HL-60 (cell line): ENCODE results near the gene KLF15.

Experiments
- DNase-seq, 2 experiments: peaks; one replicate each; pipeline ENCODE4 v3.0.0-alpha.2; 2010 to 2020; ENCODE audit warnings: low read depth in 1 of 2, low spot score in 1 of 2
- H3K27ac ChIP-seq: fragments of 250-450 bp; sonication (Bioruptor Pico); replicated peaks from 2 replicates; pipeline ENCODE4 v1.5.1; 2020; ENCODE audit warnings: mild to moderate bottlenecking, moderate library complexity
- H3K27me3 ChIP-seq: fragments of 250-450 bp; sonication (Bioruptor Pico); 2 replicates; pipeline ENCODE4 v1.5.1; 2021; ENCODE audit warnings: mild to moderate bottlenecking, moderate library complexity; ENCODE audit not compliant: insufficient read depth, poor library complexity, severe bottlenecking
- H3K4me3 ChIP-seq: replicated peaks from 2 replicates; pipeline ENCODE4 v1.5.1; 2011; ENCODE audit warnings: mild to moderate bottlenecking, control low read depth, low read length; ENCODE audit not compliant: insufficient read depth
- CTCF ChIP-seq: IDR thresholded peaks from one replicate; pipeline ENCODE4 v1.5.1; 2011; ENCODE audit warnings: low read length, control low read depth, inconsistent platforms; ENCODE audit not compliant: insufficient read depth
- GABPA ChIP-seq: IDR thresholded peaks from 2 replicates; pipeline ENCODE4 v1.6.1; 2012; ENCODE audit warnings: low read depth
- POLR2AphosphoS5 ChIP-seq: IDR thresholded peaks from 2 replicates; pipeline ENCODE4 v1.6.1; 2012; ENCODE audit warnings: low read depth
- SPI1 ChIP-seq: IDR thresholded peaks from 2 replicates; pipeline ENCODE4 v1.6.1; 2012; ENCODE audit warnings: low read depth, mild to moderate bottlenecking, borderline replicate concordance
- TF ChIP-seq, protein P1 (sequence below): IDR thresholded peaks from 2 replicates; pipeline ENCODE4 v1.6.1; 2012; ENCODE audit warnings: low read depth; ENCODE audit not compliant: insufficient replicate concordance

KLF15 gene

GRCh38 chr3:126312341-126312740 is 44.9 kb downstream of the KLF15 start:
- TF ChIP-seq SPI1 (no peak), POLR2AphosphoS5 (no peak), CTCF (no peak), GABPA (no peak)
- TF ChIP-seq, protein P1, sequence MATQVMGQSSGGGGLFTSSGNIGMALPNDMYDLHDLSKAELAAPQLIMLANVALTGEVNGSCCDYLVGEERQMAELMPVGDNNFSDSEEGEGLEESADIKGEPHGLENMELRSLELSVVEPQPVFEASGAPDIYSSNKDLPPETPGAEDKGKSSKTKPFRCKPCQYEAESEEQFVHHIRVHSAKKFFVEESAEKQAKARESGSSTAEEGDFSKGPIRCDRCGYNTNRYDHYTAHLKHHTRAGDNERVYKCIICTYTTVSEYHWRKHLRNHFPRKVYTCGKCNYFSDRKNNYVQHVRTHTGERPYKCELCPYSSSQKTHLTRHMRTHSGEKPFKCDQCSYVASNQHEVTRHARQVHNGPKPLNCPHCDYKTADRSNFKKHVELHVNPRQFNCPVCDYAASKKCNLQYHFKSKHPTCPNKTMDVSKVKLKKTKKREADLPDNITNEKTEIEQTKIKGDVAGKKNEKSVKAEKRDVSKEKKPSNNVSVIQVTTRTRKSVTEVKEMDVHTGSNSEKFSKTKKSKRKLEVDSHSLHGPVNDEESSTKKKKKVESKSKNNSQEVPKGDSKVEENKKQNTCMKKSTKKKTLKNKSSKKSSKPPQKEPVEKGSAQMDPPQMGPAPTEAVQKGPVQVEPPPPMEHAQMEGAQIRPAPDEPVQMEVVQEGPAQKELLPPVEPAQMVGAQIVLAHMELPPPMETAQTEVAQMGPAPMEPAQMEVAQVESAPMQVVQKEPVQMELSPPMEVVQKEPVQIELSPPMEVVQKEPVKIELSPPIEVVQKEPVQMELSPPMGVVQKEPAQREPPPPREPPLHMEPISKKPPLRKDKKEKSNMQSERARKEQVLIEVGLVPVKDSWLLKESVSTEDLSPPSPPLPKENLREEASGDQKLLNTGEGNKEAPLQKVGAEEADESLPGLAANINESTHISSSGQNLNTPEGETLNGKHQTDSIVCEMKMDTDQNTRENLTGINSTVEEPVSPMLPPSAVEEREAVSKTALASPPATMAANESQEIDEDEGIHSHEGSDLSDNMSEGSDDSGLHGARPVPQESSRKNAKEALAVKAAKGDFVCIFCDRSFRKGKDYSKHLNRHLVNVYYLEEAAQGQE, result no peak

DNA sequence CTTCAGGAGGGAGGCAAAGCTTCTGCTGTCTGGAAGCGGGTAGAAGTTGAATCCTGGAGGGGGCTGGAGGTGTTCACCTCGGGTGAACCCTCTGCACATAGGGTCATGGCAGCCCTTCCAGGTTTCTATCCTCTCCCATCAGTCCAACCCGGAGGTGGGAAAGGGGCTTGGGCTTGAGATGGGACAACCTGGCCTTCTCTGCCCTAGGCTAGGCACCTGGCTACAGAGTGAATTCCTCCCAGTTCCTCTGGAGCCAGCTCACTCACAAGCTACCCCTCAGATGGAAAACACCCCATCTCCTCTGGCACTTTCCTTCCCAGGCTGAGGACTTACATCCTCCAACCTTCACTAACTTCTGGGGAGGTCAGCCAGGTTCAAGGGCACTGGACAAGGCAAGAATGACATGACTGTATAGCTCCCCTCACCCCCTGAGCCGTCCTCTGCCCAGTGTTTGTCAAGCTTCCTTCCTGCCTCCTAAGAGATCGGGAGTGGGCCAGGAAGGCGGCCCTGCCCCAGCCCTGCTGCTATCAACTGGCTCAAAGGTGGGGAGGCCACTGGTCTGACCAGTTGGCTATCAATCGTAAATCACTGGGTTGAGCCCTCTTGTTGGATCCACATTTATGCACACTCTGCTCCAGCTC is 45.8 kb downstream of the KLF15 start:
- TF ChIP-seq CTCF, result no peak
- TF ChIP-seq POLR2AphosphoS5, result no peak
- TF ChIP-seq GABPA, result no peak
- TF ChIP-seq, protein P1, result no peak
- no peak for TF ChIP-seq SPI1
- no peaks in the 10 kb centered on the region for H3K27me3 ChIP-seq
- H3K4me3 ChIP-seq, result no peak overlapping the region
- DNase-seq, result no peak
- H3K27ac ChIP-seq, result no peak overlapping the region

More at GRCh38 chr3:126312341-126312740, 44.9 kb downstream of the KLF15 start:
- Histone ChIP-seq H3K27ac (no peak overlapping the region), H3K27me3 (no peaks in the 10 kb centered on the region), H3K4me3 (no peak overlapping the region)
- no peak for DNase-seq

DNA sequence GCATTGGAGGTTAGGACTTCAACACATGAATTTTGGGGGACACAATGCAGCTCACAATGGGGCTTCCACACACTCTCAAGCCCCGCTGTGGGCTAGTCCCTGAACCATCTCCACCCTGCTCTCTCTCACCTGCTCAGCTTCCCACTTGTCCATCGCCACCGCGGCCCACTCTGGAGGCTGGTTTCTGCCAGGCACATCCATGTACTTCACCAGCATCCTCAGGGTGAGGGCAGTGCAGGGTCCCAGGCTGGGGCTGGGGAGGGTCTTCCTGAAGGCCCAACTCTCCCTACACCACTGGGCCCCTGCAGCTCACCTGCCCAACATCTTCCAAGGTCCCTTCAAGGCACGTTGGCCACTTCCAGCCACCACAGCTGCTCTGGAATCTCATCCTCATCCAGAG is 46.4 kb downstream of the KLF15 start:
- no peak for TF ChIP-seq CTCF
- no peak for TF ChIP-seq SPI1
- TF ChIP-seq POLR2AphosphoS5, result no peak
- TF ChIP-seq, protein P1, result no peak
- no peak for TF ChIP-seq GABPA
- DNase-seq, result no peak

More for the DNA sequence above, 46.4 kb downstream of the KLF15 start:
- Histone ChIP-seq H3K4me3 (no peak overlapping the region), H3K27ac (no peak overlapping the region), H3K27me3 (no peaks in the 10 kb centered on the region)
